NK-92 (cell line): ENCODE results near the gene EVI2B.
"Not testable (repeated sequence)": the region's sequence is repeated elsewhere in the genome, so short reads cannot be mapped to it uniquely, and the experiment has no call there.

Experiments used
- DNase-seq: peaks from one replicate; lab custom pipeline; 2025; ENCODE audit not compliant: unreplicated experiment; lab: John Stamatoyannopoulos, UW

EVI2B gene

GRCh38 chr17:31272803-31273202, 41.1 kb downstream of the EVI2B start:
- DNase-seq: no peak

GRCh38 chr17:31272236-31272635, 41.6 kb downstream of the EVI2B start:
- DNase-seq: no peak

GRCh38 chr17:31269578-31269983, 44.3 kb downstream of the EVI2B start:
- DNase-seq: no peak

- DNase-seq: no peak
Measured at GRCh38 chr17:31269036-31269577, 44.7 kb downstream of the EVI2B start.

GRCh38 chr17:31266042-31266441, 47.8 kb downstream of the EVI2B start:
- no peak for DNase-seq

- not testable (repeated sequence) for DNase-seq
Measured at GRCh38 chr17:31262923-31263322, 50.9 kb downstream of the EVI2B start.

- no peak for DNase-seq
Measured at GRCh38 chr17:31261601-31262000, 52.3 kb downstream of the EVI2B start.

- no peak for DNase-seq
Measured at GRCh38 chr17:31260151-31260550, 53.7 kb downstream of the EVI2B start.

GRCh38 chr17:31256936-31257335, 56.9 kb downstream of the EVI2B start:
- DNase-seq: no peak

GRCh38 chr17:31254654-31255053, 59.2 kb downstream of the EVI2B start:
- DNase-seq: no peak
